GM12892 (cell line): ENCODE results near the gene ABCA1.

ENCODE experiments used
- DNase-seq: peaks from one replicate; pipeline ENCODE4 v3.0.0; 2011; ENCODE audit not compliant: insufficient read length
- FAIRE-seq: peaks from 2 replicates; lab custom pipeline; 2011; peaks lifted over from hg19 to GRCh38; lab: Jason Lieb, UNC
- POLR2A ChIP-seq: IDR thresholded peaks from 2 replicates; pipeline ENCODE4 v1.6.1; 2011; ENCODE audit warnings: low read depth, low read length, control low read depth
- POLR2AphosphoS5 ChIP-seq: IDR thresholded peaks from 2 replicates; pipeline ENCODE4 v1.6.1; 2011; ENCODE audit warnings: low read depth, low read length, control low read depth
- TAF1 ChIP-seq: IDR thresholded peaks from 2 replicates; pipeline ENCODE4 v1.6.1; 2011; ENCODE audit warnings: low read depth, mild to moderate bottlenecking, control low read depth, low read length, borderline replicate concordance

The ABCA1 gene

DNA sequence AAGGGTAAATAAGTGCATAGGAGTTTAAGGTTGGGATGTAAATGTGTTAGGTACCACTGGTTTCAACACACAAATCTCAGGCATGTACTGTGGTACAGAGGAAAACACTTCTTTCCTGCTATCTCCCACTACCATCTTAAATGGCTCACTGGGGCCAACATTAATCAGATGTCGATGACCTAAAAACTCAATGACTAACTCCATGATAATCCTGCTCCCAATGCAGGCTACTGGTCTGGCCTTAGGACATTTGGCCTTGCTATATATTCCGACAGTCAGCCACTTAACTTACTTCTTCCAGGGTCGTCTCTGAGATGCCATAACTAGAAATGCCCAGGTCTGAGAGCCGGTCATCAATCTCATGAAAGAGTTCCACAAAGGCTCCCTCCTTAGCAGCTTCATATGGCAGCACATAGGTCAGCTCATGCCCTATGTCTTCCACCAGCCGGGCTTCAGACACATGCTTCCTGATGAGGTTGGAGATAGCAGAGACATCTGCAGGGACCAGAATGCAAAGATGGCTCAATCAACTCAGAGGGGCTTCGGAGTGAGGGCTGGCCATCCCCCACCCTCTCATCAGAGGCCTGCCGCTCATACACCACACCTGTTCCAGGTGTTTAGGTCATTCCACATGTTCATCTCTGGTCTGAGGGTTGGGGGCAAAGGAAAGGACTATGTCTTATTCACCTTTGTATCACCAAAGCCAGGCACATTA lies 111.9 kb downstream of the ABCA1 start:
- FAIRE-seq (no peak), DNase-seq (no peak)
- no peak for TF ChIP-seq POLR2A
- TF ChIP-seq TAF1: no peak
- no peak for TF ChIP-seq POLR2AphosphoS5

- FAIRE-seq (no peak), DNase-seq (no peak)
- TF ChIP-seq POLR2AphosphoS5 (no peak), POLR2A (no peak), TAF1 (no peak)
Measured at GRCh38 chr9:104810421-104811339, 117.3 kb downstream of the ABCA1 start.

- TF ChIP-seq POLR2A (no peak), TAF1 (no peak), POLR2AphosphoS5 (no peak)
- no peak for DNase-seq
- FAIRE-seq: no peak
Measured at GRCh38 chr9:104808035-104808614, 119.8 kb downstream of the ABCA1 start.

- FAIRE-seq (no peak), DNase-seq (no peak)
- TF ChIP-seq POLR2A (no peak), TAF1 (no peak), POLR2AphosphoS5 (no peak)
Measured at GRCh38 chr9:104805441-104805840, 122.5 kb downstream of the ABCA1 start.

DNA sequence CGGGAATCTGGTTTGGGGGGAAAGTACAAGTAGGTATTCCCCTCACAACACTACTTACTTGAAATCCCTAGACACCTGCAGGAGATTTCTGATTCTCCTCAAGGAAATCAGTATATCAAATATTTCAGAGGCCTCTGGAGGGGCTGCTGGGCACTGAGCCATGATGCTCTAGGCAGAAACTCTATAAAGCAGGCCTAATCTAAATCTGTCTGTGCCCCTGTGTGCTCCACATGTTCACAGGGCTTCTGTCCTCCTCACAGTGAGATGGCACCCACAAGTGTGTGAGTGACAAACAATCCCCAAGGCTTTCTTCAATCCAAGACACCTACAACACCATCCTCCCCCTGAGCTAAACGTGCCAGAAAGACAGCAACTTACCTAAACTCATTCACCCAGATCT lies 125.0 kb downstream of the ABCA1 start:
- DNase-seq (no peak), FAIRE-seq (no peak)
- TF ChIP-seq POLR2A: no peak
- no peak for TF ChIP-seq POLR2AphosphoS5
- no peak for TF ChIP-seq TAF1

DNA sequence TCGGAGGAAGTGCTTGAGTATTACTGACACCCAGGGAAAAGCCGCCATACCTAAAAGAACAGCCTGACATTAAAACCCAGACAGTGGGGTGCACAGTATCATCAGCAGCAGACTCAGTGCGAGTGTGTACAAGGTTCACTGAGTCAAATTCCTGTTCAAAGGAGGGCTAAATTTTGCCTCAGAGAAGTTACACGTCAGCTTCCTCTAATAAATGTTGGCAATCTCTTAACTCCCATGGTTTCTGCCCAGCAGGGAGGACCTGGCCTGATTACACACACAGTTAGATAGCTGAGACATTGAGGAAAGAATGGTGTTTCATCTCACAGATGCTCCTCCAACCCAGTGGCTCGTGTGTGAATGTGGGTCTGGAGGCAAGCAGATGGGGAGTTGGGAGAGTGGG lies 125.8 kb downstream of the ABCA1 start:
- FAIRE-seq (no peak), DNase-seq (no peak)
- no peak for TF ChIP-seq POLR2AphosphoS5
- no peak for TF ChIP-seq TAF1
- no peak for TF ChIP-seq POLR2A

- FAIRE-seq (no peak), DNase-seq (no peak)
- TF ChIP-seq TAF1 (no peak), POLR2AphosphoS5 (no peak), POLR2A (no peak)
Measured at GRCh38 chr9:104800068-104800785, 127.7 kb downstream of the ABCA1 start.

DNA sequence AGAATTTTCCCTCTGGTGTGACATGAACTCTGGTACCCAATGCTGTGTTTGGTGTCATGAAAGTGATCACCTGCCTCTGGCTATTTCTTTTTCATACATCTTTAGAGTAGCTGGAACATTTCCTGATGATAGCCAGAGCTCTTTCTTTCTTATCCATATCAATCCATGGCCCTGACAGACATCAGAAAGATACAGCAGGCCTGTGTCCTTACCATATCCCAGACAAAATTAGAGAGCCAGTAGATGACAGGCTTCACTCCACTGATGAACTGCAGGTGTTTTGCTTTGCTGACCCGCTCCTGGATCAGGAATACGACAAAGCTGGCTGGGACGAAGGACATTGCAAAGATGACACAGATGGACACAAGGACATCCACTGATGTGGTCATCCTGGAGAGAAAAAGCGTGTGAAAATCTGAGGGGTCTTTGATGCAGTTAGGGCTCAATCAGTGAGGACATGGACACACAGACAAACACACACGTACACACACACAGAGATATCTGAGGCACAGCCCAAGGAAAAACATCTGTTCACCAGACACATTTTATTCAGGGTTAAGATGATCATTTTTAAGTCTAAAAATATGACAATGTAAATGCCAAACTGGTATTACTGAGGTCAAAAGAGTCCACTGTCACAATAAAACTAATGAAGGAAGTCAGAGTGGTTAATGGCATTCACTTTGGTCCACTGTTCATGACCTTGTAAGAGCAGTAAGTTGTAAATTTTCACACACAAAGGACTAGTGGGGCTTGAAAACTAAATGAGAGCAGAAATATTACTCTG lies 129.6 kb downstream of the ABCA1 start:
- DNase-seq: no peak
- TF ChIP-seq TAF1 (no peak), POLR2AphosphoS5 (no peak), POLR2A (no peak)
- FAIRE-seq: no peak

- FAIRE-seq (no peak), DNase-seq (no peak)
- TF ChIP-seq TAF1 (no peak), POLR2AphosphoS5 (no peak), POLR2A (no peak)
Measured at GRCh38 chr9:104795857-104796256, 132.1 kb downstream of the ABCA1 start.

GRCh38 chr9:104795082-104795481 lies 132.9 kb downstream of the ABCA1 start:
- FAIRE-seq (no peak), DNase-seq (no peak)
- no peak for TF ChIP-seq POLR2A
- no peak for TF ChIP-seq TAF1
- no peak for TF ChIP-seq POLR2AphosphoS5
